ENCODE results near the gene C1orf216. TPM values are rescaled to one million over a fixed set of nuclear protein-coding genes. Genes with fewer than 3 reads are reported as not detected.
"Not testable (repeated sequence)": the region's sequence is repeated elsewhere in the genome, so short reads cannot be mapped to it uniquely, and the experiment has no call there.

C1orf216 gene
- total and polyA plus RNA-seq, 8 donors = 1.5 to 5.2 (median 3.2) TPM

GRCh38 chr1:35707601-35708440, 10.9 kb downstream of the C1orf216 start:
- 3 to 4% methylated on average over 45 to 76 of the region's 76 CpGs for WGBS, 2 donors
- intact Hi-C loops (cut with DNase I) = no loop called here
- DNase-seq (peak; percentile 37 to 75 (median 54)), FAIRE-seq (no peak), ATAC-seq (peak; percentile 76 to 97 (median 84))
- H3K27me3 ChIP-seq = no peaks in the 10 kb centered on the region
- H3K9me3 ChIP-seq = no peaks in the 10 kb centered on the region
- H3K36me3 ChIP-seq = no peaks in the 10 kb centered on the region
- no peak overlapping the region for H3K27ac ChIP-seq
- no peak for TF ChIP-seq CTCF (IDR thresholded peaks at IDR 0.05)
- H3K4me1 ChIP-seq = no peaks in the 10 kb centered on the region
- peak overlapping the region; percentile 15 to 58 (median 31) for H3K4me3 ChIP-seq

DNA sequence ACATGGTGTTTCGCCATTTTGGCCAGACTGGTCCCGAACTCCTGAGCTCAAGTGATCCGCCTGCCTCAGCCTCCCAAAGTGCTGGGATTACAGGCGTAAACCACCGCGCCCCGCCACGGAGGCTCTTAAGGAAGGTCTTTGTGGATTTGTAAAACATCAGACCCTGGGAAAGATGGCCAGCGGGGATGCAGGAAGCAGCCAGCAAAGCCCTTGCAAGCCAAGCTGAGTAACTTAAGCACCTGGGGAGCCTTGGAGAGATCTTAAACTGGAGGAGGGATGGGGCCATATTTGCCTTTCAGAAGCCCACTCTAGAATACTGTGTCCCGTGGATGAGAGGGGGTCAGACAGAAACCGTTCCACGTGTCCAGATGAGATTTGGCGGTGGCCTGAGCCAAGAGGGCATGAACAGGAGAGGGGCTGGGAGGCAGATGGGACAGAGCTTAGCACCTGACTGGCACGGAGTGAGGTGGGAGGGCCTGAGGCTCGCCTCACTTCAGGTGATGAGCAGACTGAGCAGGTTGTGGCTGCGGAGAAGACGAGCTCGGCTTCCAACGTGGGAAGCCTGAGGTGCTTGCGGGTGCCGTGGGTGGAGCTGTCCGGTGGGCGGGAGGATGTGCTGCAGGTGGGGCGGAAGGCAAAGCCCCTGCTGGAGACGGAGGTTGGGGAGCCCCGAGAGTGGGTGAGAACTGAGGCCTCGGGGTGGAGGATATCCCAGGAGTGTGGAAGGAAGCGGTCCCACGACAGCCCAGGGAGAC, 11.7 kb downstream of the C1orf216 start:
- peak in 1 of 6 donors; percentile 54 for DNase-seq
- intact Hi-C loops (cut with DNase I) = no loop called here
- no peaks in the 10 kb centered on the region for H3K36me3 ChIP-seq
- no peaks in the 10 kb centered on the region for H3K27me3 ChIP-seq
- no peaks in the 10 kb centered on the region for H3K9me3 ChIP-seq
- no peak for FAIRE-seq
- no peak overlapping the region for H3K27ac ChIP-seq
- peak in 2 of 4 donors; percentile 16 to 17 for ATAC-seq
- peak overlapping the region in 2 of 4 donors; percentile 15 to 58 for H3K4me3 ChIP-seq
- WGBS, 2 donors = 63 to 65% methylated on average over 28 to 29 of the region's 29 CpGs
- no peak for TF ChIP-seq CTCF (IDR thresholded peaks at IDR 0.05)
- H3K4me1 ChIP-seq = no peaks in the 10 kb centered on the region

DNA sequence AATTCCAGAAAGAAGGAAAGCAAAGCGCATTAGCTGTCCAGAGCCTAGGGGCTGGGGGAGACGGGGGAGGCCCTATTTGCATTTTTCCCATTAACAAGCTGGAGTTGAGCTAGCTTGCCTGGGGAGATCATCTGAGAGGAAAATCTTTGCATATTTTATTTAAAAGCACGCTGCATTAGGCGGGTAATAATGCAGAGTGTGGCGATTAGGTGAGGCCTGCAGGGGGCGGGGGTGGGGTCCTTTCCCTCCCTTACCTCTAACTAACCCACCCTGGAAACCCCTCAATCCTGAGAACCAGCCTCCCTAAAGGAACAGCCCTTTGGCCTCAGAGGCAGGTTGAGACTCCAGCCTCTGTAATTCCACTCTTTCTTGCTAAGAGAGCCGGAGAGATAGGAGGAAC, 16.2 kb downstream of the C1orf216 start:
- peaks cover 0 to 6% (median 0%) of the 10 kb centered on the region in 4 donors for H3K27me3 ChIP-seq
- WGBS, 2 donors = 46 to 47% methylated on average over 7 of the region's 7 CpGs
- ATAC-seq (no peak), DNase-seq (no peak), FAIRE-seq (no peak)
- no peaks in the 10 kb centered on the region for H3K36me3 ChIP-seq
- no peaks in the 10 kb centered on the region for H3K4me1 ChIP-seq
- no peak overlapping the region for H3K27ac ChIP-seq
- no peaks in the 10 kb centered on the region for H3K9me3 ChIP-seq
- TF ChIP-seq CTCF (IDR thresholded peaks at IDR 0.05) = no peak
- intact Hi-C loops (cut with DNase I) = no loop called here
- no peak overlapping the region for H3K4me3 ChIP-seq

GRCh38 chr1:35699152-35699551, 19.5 kb downstream of the C1orf216 start:
- FAIRE-seq; H3K9me3 ChIP-seq; H3K27me3 ChIP-seq; DNase-seq; intact Hi-C loops (cut with DNase I); H3K4me1 ChIP-seq; H3K36me3 ChIP-seq; H3K4me3 ChIP-seq; ATAC-seq; H3K27ac ChIP-seq: not testable (repeated sequence)
- 98 to 100% methylated on average over 1 of the region's 1 CpG for WGBS, 2 donors

DNA sequence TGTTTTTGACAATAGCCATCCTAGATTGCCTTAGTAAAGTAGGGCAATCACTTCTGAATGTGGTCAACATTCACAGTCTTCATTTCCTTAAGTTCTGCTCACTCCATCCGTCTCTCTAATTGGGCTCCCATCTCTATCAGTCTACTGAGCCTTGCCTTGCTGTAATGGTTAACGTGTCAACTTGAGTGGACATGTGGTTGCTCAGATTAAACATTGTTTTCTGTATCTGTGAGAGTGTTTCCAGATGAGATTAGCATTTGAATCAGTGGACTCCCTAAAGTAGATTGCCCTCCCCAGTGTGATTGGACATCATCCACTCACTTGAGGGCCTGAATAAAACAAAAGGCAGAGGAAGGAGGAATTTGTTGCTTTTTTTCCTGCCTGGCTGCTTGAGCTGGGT, 26.4 kb downstream of the C1orf216 start:
- FAIRE-seq (no peak), DNase-seq (no peak), ATAC-seq (no peak)
- H3K27me3 ChIP-seq = no peaks in the 10 kb centered on the region
- 72 to 80% methylated on average over 2 of the region's 2 CpGs for WGBS, 2 donors
- H3K4me3 ChIP-seq = no peak overlapping the region
- no peaks in the 10 kb centered on the region for H3K9me3 ChIP-seq
- TF ChIP-seq CTCF (IDR thresholded peaks at IDR 0.05) = no peak
- no peaks in the 10 kb centered on the region for H3K36me3 ChIP-seq
- H3K4me1 ChIP-seq = no peaks in the 10 kb centered on the region
- H3K27ac ChIP-seq = no peak overlapping the region
- intact Hi-C loops (cut with DNase I) = no loop called here

Measured in pancreas (tissue), 10 donors.